Stomach (tissue), 4 donors: ENCODE results near the gene RNF44.

Experiments used
- EP300 ChIP-seq: sonication (generic); formaldehyde crosslinking; IDR thresholded peaks from one replicate; pipeline ENCODE4 v1.6.1; 2017; ENCODE audit warnings: antibody characterized with exemption
- POLR2A ChIP-seq, 4 donors: fragments of 450-650 bp; IDR thresholded peaks; one replicate each; pipeline ENCODE4 v1.6.1; 2016; ENCODE audit warnings: antibody characterized with exemption in 4 of 4, control low read depth in 2 of 4, mild to moderate bottlenecking in 1 of 4, moderate library complexity in 1 of 4
- POLR2AphosphoS5 ChIP-seq, 3 donors: sonication (generic); formaldehyde crosslinking; IDR thresholded peaks; one replicate each; pipeline ENCODE4 v1.6.1; 2016; ENCODE audit warnings: antibody characterized with exemption in 3 of 3
- TF ChIP-seq, protein P1 (sequence below), 7 experiments: fragments of 450-650 bp in 4 of 7; fragments of 200-600 bp in 3 of 7; sonication (generic) in 3 of 7; IDR thresholded peaks; one replicate each; pipeline ENCODE4 v1.5.1; 2016 to 2019; ENCODE audit warnings: antibody characterized with exemption in 7 of 7, control low read depth in 2 of 7, mild to moderate bottlenecking in 1 of 7

DNA sequence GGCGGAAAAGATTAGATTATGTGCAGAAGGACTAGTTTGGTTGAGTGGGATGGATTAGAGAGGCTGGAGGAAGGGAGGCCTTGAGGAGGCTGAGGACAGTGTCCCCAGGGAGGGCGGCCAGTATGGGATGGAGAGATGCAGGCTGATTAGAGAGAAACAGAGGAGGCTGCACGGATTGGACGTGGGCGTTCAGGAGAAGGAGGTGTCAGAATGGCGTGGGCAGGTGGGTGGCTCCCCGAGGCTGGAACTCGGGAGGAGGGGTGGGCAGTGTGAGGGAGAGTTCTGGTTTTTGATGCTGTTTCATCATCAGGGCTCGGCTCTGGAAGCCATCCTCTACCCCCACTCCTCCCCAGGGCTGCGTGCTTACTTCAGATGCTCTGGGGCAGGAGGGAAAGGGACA, 25.0 kb upstream of the RNF44 start:
- TF ChIP-seq, protein P1, sequence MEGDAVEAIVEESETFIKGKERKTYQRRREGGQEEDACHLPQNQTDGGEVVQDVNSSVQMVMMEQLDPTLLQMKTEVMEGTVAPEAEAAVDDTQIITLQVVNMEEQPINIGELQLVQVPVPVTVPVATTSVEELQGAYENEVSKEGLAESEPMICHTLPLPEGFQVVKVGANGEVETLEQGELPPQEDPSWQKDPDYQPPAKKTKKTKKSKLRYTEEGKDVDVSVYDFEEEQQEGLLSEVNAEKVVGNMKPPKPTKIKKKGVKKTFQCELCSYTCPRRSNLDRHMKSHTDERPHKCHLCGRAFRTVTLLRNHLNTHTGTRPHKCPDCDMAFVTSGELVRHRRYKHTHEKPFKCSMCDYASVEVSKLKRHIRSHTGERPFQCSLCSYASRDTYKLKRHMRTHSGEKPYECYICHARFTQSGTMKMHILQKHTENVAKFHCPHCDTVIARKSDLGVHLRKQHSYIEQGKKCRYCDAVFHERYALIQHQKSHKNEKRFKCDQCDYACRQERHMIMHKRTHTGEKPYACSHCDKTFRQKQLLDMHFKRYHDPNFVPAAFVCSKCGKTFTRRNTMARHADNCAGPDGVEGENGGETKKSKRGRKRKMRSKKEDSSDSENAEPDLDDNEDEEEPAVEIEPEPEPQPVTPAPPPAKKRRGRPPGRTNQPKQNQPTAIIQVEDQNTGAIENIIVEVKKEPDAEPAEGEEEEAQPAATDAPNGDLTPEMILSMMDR (IDR thresholded peaks at IDR 0.05) = no peak
- TF ChIP-seq POLR2A (IDR thresholded peaks at IDR 0.05) (no peak), POLR2AphosphoS5 (IDR thresholded peaks at IDR 0.05) (no peak), EP300 (no peak)
